GM12878 (cell line): Measurements from ENCODE around the gene TTLL10. TPM values are rescaled to one million over a fixed set of nuclear protein-coding genes. Genes with fewer than 3 reads are reported as not detected.

ENCODE experiments used
- ATAC-seq: fragments of 200-7000 bp; cut with Tn5 transposase; 3 replicates; pipeline ENCODE4 v1.9.1; 2020; ENCODE audit warnings: mild to moderate bottlenecking, moderate library complexity
- BruUV-seq: library from RNA; stranded (reverse); fragments of 400-500 nt; replicated peaks from 2 replicates; lab custom pipeline; 2021; lab: Mats Ljungman, UMichigan
- CTCF ChIA-PET: fragments of 300-600 bp; sonication (Branson Sonifier 250); formaldehyde crosslinking; extraction: SDS; loops from one replicate; lab custom pipeline; 2021; ENCODE audit warnings: inconsistent platforms; lab: Yijun Ruan, JAX
- POLR2A ChIA-PET: fragments of 350-600 bp; formaldehyde crosslinking; extraction: SDS; loops from one replicate; lab custom pipeline; 2021; ENCODE audit warnings: inconsistent platforms; lab: Charles Lee
- RAD21 ChIA-PET: fragments of 300-600 bp; sonication (Branson Sonifier 250); formaldehyde crosslinking; loops from one replicate; lab custom pipeline; 2023; ENCODE audit warnings: antibody characterized with exemption; ENCODE audit not compliant: unreplicated experiment; lab: Charles Lee
- SMC1A ChIA-PET: fragments of 300-600 bp; sonication (Branson Sonifier 250); formaldehyde crosslinking; loops from one replicate; lab custom pipeline; 2023; ENCODE audit not compliant: unreplicated experiment, uncharacterized antibody; lab: Charles Lee
- DNase-seq: peaks from one replicate; pipeline ENCODE4 v3.0.0-alpha.2; 2011; ENCODE audit warnings: low read depth, low spot score
- FAIRE-seq: peaks from 3 replicates; lab custom pipeline; 2011; peaks lifted over from hg19 to GRCh38; lab: Jason Lieb, UNC
- H2AFZ ChIP-seq: 2 replicates; pipeline ENCODE4 v1.6.0; 2011; ENCODE audit warnings: low read depth, low read length, control low read depth; ENCODE audit not compliant: control insufficient read depth
- H3K27ac ChIP-seq: 2 replicates; pipeline ENCODE4 v1.5.1; 2011; ENCODE audit warnings: control low read depth; ENCODE audit not compliant: control insufficient read depth, insufficient read depth
- H3K27me3 ChIP-seq, 2 experiments: replicated peaks in 1 of 2; 2 replicates each; pipeline versions ENCODE4 v1.6.0 to v1.6.1; 2011; ENCODE audit warnings: low read length in 1 of 2; ENCODE audit not compliant: control insufficient read depth in 2 of 2, insufficient read depth in 2 of 2
- H3K36me3 ChIP-seq, 2 experiments: 2 replicates each; pipeline ENCODE4 v1.5.1; 2011; ENCODE audit warnings: low read length in 1 of 2; ENCODE audit not compliant: control insufficient read depth in 2 of 2, insufficient read depth in 2 of 2
- H3K4me1 ChIP-seq: 2 replicates; pipeline ENCODE4 v1.6.1; 2011; ENCODE audit warnings: mild to moderate bottlenecking, low read length, moderate library complexity, mixed read lengths; ENCODE audit not compliant: control insufficient read depth, insufficient read depth
- H3K4me2 ChIP-seq: 2 replicates; pipeline ENCODE4 v1.6.0; 2011; ENCODE audit warnings: control low read depth; ENCODE audit not compliant: control insufficient read depth, insufficient read depth
- H3K4me3 ChIP-seq: fragments of 200-600 bp; sonication (generic); 2 replicates; pipeline ENCODE4 v1.5.1; 2016
- H3K79me2 ChIP-seq: 2 replicates; pipeline ENCODE4 v1.6.0; 2011; ENCODE audit warnings: low read length; ENCODE audit not compliant: control insufficient read depth, insufficient read depth
- H3K9ac ChIP-seq: 2 replicates; pipeline ENCODE4 v1.8.0; 2011; ENCODE audit warnings: low read length, control low read depth, mixed read lengths; ENCODE audit not compliant: control insufficient read depth, insufficient read depth
- H3K9me3 ChIP-seq: replicated peaks from 3 replicates; pipeline ENCODE4 v1.5.1; 2011; ENCODE audit warnings: mild to moderate bottlenecking, low read length; ENCODE audit not compliant: control insufficient read depth, insufficient read depth
- H4K20me1 ChIP-seq: 2 replicates; pipeline ENCODE4 v1.6.0; 2011; ENCODE audit not compliant: control insufficient read depth, insufficient read depth
- BHLHE40 ChIP-seq, 2 experiments: fragments of 450-650 bp in 1 of 2; IDR thresholded peaks; 2 replicates each; pipeline ENCODE4 v1.6.1; 2011 to 2017; ENCODE audit warnings: low read depth in 2 of 2, borderline replicate concordance in 1 of 2, improper control_type of control experiment in 1 of 2, low read length in 1 of 2, mild to moderate bottlenecking in 1 of 2
- CREB1 ChIP-seq: IDR thresholded peaks from 2 replicates; pipeline ENCODE4 v1.6.1; 2012; ENCODE audit warnings: low read depth, mild to moderate bottlenecking, inconsistent platforms
- STAT1 ChIP-seq: fragments of 450-650 bp; conservative IDR thresholded peaks from 2 replicates; pipeline ENCODE4 v1.6.1; 2014; ENCODE audit warnings: antibody characterized with exemption, mild to moderate bottlenecking
- ZNF207 ChIP-seq: fragments of 450-650 bp; IDR thresholded peaks from 2 replicates; pipeline ENCODE4 v1.6.1; 2014; ENCODE audit warnings: antibody characterized with exemption, mild to moderate bottlenecking, borderline replicate concordance
- WGBS: methylation state at CpG from one replicate; pipeline ENCODE4 v1.1.6; 2016; ENCODE audit warnings: low lambda C conversion rate; ENCODE audit not compliant: insufficient replicate concordance, insufficient coverage; ENCODE audit errors: missing lambda C conversion rate; 5-methylcytosine and 5-hydroxymethylcytosine counted together
- in situ Hi-C: fragments of 300-500 bp; cut with MboI; formaldehyde crosslinking; loops from 9 replicates; pipeline ENCODE4 v1.14.3; 2018; ENCODE audit warnings: mixed read lengths
- intact Hi-C: fragments of 100-400 bp; cut with micrococcal nuclease; formaldehyde crosslinking; loops from one replicate; pipeline ENCODE4 v1.14.2; 2022; ENCODE audit not compliant: unreplicated experiment
- polyA plus RNA-seq, 11 experiments: library from polyadenylated mRNA; depleted of rRNA in 4 of 11; unstranded in 6 of 11; stranded (reverse) in 5 of 11; fragments of >200 nt; fragmentation: Nextera tagmentation in 4 of 11; fragmentation: Illumina TruSeq in 1 of 11; extraction: Ambion mirVana in 4 of 11; extraction: Trizol in 1 of 11; gene quantifications; 1 replicate in 1 of 11; 2 replicates in 10 of 11; pipeline versions ENCODE4 v1.2.1 to v1.2.3, GENCODE V29; 2011 to 2016; ENCODE audit warnings: inconsistent platforms in 2 of 11, missing spikeins in 2 of 11, low read depth in 1 of 11
- total RNA-seq, 4 experiments: library from RNA; depleted of rRNA in 3 of 4; stranded (reverse); fragments of >200 nt in 3 of 4; fragmentation: Illumina TruSeq in 1 of 4; extraction: Trizol in 1 of 4; gene quantifications; 2 replicates each; pipeline versions ENCODE4 v1.2.1 to v1.2.3, GENCODE V29; 2013 to 2021
- TF ChIP-seq, protein P1 (sequence below): IDR thresholded peaks from 2 replicates; pipeline ENCODE4 v1.6.1; 2012; ENCODE audit warnings: improper control_type of control experiment, low read depth, low read length; ENCODE audit not compliant: insufficient replicate concordance

The TTLL10 gene
- total and polyA plus RNA-seq, 10 of the 15 experiments (the other 5 are each of a cell fraction or from before 2014, with no cell fraction given): not detected

DNA sequence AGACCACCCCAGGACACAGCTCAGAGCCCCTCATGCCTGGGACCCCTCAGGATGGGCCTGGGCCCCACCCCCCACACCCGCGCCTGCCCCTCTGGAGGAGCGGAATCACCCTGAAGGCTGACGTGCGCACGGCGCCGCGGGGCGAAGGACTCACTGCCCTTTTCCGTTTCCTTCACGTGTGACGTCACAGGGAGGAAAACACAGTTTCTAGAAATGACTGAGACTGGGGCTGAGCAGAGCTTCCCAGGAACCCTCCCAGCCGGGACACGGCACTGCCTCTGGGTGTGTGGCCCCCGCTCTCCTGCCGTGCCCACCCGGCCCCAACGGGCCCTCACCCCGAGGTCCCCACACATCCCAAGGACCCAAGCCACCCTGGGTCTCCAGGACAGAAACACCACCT is 45.7 kb downstream of the TTLL10 start:
- no peak overlapping the region for H3K4me2 ChIP-seq
- RAD21 ChIA-PET: no interaction called here
- H4K20me1 ChIP-seq: no peaks in the 10 kb centered on the region
- no peak overlapping the region for H3K4me3 ChIP-seq
- no TSS peak for BruUV-seq
- FAIRE-seq (no peak), ATAC-seq (no peak), DNase-seq (no peak)
- H3K27ac ChIP-seq: no peak overlapping the region
- CTCF ChIA-PET: no interaction called here
- no peak overlapping the region for H2AFZ ChIP-seq
- peaks cover 13% of the 10 kb centered on the region for H3K4me1 ChIP-seq
- TF ChIP-seq, protein P1, sequence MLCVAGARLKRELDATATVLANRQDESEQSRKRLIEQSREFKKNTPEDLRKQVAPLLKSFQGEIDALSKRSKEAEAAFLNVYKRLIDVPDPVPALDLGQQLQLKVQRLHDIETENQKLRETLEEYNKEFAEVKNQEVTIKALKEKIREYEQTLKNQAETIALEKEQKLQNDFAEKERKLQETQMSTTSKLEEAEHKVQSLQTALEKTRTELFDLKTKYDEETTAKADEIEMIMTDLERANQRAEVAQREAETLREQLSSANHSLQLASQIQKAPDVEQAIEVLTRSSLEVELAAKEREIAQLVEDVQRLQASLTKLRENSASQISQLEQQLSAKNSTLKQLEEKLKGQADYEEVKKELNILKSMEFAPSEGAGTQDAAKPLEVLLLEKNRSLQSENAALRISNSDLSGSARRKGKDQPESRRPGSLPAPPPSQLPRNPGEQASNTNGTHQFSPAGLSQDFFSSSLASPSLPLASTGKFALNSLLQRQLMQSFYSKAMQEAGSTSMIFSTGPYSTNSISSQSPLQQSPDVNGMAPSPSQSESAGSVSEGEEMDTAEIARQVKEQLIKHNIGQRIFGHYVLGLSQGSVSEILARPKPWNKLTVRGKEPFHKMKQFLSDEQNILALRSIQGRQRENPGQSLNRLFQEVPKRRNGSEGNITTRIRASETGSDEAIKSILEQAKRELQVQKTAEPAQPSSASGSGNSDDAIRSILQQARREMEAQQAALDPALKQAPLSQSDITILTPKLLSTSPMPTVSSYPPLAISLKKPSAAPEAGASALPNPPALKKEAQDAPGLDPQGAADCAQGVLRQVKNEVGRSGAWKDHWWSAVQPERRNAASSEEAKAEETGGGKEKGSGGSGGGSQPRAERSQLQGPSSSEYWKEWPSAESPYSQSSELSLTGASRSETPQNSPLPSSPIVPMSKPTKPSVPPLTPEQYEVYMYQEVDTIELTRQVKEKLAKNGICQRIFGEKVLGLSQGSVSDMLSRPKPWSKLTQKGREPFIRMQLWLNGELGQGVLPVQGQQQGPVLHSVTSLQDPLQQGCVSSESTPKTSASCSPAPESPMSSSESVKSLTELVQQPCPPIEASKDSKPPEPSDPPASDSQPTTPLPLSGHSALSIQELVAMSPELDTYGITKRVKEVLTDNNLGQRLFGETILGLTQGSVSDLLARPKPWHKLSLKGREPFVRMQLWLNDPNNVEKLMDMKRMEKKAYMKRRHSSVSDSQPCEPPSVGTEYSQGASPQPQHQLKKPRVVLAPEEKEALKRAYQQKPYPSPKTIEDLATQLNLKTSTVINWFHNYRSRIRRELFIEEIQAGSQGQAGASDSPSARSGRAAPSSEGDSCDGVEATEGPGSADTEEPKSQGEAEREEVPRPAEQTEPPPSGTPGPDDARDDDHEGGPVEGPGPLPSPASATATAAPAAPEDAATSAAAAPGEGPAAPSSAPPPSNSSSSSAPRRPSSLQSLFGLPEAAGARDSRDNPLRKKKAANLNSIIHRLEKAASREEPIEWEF: no peak
- TF ChIP-seq CREB1 (no peak), ZNF207 (no peak), STAT1 (no peak), BHLHE40 (IDR thresholded peaks at IDR 0.05; ENCODE audit: borderline replicate concordance in 1 of 2, low read depth in 2 of 2, low read length in 1 of 2) (no peak)
- WGBS: 47% methylated on average over 20 of the region's 20 CpGs
- peaks cover 6 to 39% of the 10 kb centered on the region in 2 experiments for H3K36me3 ChIP-seq
- intact Hi-C loops (no loop called here), in situ Hi-C loops (no loop called here)
- no peaks in the 10 kb centered on the region; the same call in 2 of the 3 replicates for H3K9me3 ChIP-seq
- no peaks in the 10 kb centered on the region for H3K79me2 ChIP-seq
- no peak overlapping the region for H3K9ac ChIP-seq
- no peaks in the 10 kb centered on the region for H3K27me3 ChIP-seq
- SMC1A ChIA-PET: no interaction called here
- POLR2A ChIA-PET: interaction anchor here (0.8 kb wide), 1 partner anchor 12 kb away, joined by 3 read pairs; no protein-coding TSS in a partner anchor
